A549 (cell line): Measurements from ENCODE around the gene CCDC92B. TPM values are rescaled to one million over a fixed set of nuclear protein-coding genes. Genes with fewer than 3 reads are reported as not detected.

Experiments
- ATAC-seq, 2 experiments: fragments of 200-7000 bp in 1 of 2; fragments of >200 bp in 1 of 2; cut with Nextera tagmentation in 1 of 2; cut with Tn5 transposase in 1 of 2; 3 replicates each; pipeline versions ENCODE4 v1.8.0 to v1.9.1; 2018 to 2020; ENCODE audit warnings: mild to moderate bottlenecking in 1 of 2, moderate library complexity in 1 of 2
- CTCF ChIA-PET: fragments of 300-600 bp; sonication (Branson Sonifier 250); formaldehyde crosslinking; extraction: SDS; loops from one replicate; lab custom pipeline; 2021; ENCODE audit warnings: antibody characterized with exemption, inconsistent platforms; lab: Yijun Ruan, JAX
- POLR2A ChIA-PET: fragments of 350-600 bp; formaldehyde crosslinking; extraction: SDS; loops from one replicate; lab custom pipeline; 2021; ENCODE audit warnings: antibody characterized with exemption, inconsistent platforms; lab: Yijun Ruan, JAX
- DNase-seq, 2 experiments: peaks; one replicate each; pipeline versions ENCODE4 v3.0.0 to v3.0.0-alpha.2; 2011 to 2016; ENCODE audit warnings: low read depth in 1 of 2, low spot score in 1 of 2
- FAIRE-seq: peaks from 2 replicates; lab custom pipeline; 2011; peaks lifted over from hg19 to GRCh38; lab: Jason Lieb, UNC
- H3K27ac ChIP-seq, 2 experiments: fragments of >200 bp; sonication (Bioruptor Twin); formaldehyde crosslinking; 3 replicates each; pipeline ENCODE4 v1.5.1; 2016 to 2017
- H3K4me1 ChIP-seq: fragments of >200 bp; sonication (Bioruptor Twin); formaldehyde crosslinking; 3 replicates; pipeline ENCODE4 v1.6.1; 2016
- H3K4me2 ChIP-seq: fragments of >200 bp; sonication (Bioruptor Twin); formaldehyde crosslinking; 3 replicates; pipeline ENCODE4 v1.6.1; 2016
- H3K4me3 ChIP-seq: fragments of >200 bp; sonication (Bioruptor Twin); formaldehyde crosslinking; 3 replicates; pipeline ENCODE4 v1.5.1; 2016
- H3K9me3 ChIP-seq: fragments of >200 bp; sonication (Bioruptor Twin); formaldehyde crosslinking; 3 replicates; pipeline ENCODE4 v1.6.1; 2016
- ATOH8 ChIP-seq: fragments of 250-450 bp; sonication (Bioruptor Pico); IDR thresholded peaks from 2 replicates; pipeline ENCODE4 v1.5.0; 2020; ENCODE audit warnings: low read depth, mild to moderate bottlenecking, moderate library complexity
- BHLHE40 ChIP-seq: IDR thresholded peaks from 2 replicates; pipeline ENCODE4 v1.6.1; 2012; ENCODE audit warnings: low read depth, low read length, inconsistent platforms
- CEBPB ChIP-seq, 2 experiments: fragments of >200 bp in 1 of 2; sonication (Bioruptor Twin) in 1 of 2; formaldehyde crosslinking in 1 of 2; IDR thresholded peaks; 2 replicates each; pipeline ENCODE4 v1.6.1; 2012 to 2016
- EHMT2 ChIP-seq: fragments of 200-600 bp; sonication (generic); IDR thresholded peaks from 2 replicates; pipeline ENCODE4 v1.6.1; 2016; ENCODE audit warnings: antibody characterized with exemption, low read depth, mild to moderate bottlenecking, moderate library complexity
- ELK1 ChIP-seq: fragments of 150-350 bp; IDR thresholded peaks from 2 replicates; pipeline ENCODE4 v1.6.1; 2014; ENCODE audit warnings: low read depth, mild to moderate bottlenecking, low read length
- FOSL2 ChIP-seq, 2 experiments: fragments of 450-650 bp in 1 of 2; fragments of >200 bp in 1 of 2; sonication (Bioruptor Twin) in 1 of 2; formaldehyde crosslinking; IDR thresholded peaks; 2 replicates each; pipeline versions ENCODE4 v1.5.0 to v1.6.1; 2016 to 2020; ENCODE audit warnings: mild to moderate bottlenecking in 1 of 2, moderate library complexity in 1 of 2
- FOXS1 ChIP-seq: fragments of 250-450 bp; sonication (Bioruptor Pico); IDR thresholded peaks from 2 replicates; pipeline ENCODE4 v1.5.0; 2020; ENCODE audit warnings: mild to moderate bottlenecking, moderate library complexity
- GATA3 ChIP-seq: IDR thresholded peaks from 2 replicates; pipeline ENCODE4 v1.6.1; 2012; ENCODE audit warnings: borderline replicate concordance
- HDAC2 ChIP-seq: fragments of 200-600 bp; sonication (generic); IDR thresholded peaks from 2 replicates; pipeline ENCODE4 v1.6.1; 2016
- HOXB5 ChIP-seq: fragments of 250-450 bp; sonication (Bioruptor Pico); IDR thresholded peaks from 2 replicates; pipeline ENCODE4 v1.5.0; 2020; ENCODE audit warnings: mild to moderate bottlenecking, moderate library complexity
- JUNB ChIP-seq: fragments of >200 bp; sonication (Bioruptor Twin); formaldehyde crosslinking; IDR thresholded peaks from 2 replicates; pipeline ENCODE4 v1.6.1; 2016
- KDM5A ChIP-seq: fragments of 200-600 bp; sonication (generic); IDR thresholded peaks from 2 replicates; pipeline ENCODE4 v1.6.1; 2016; ENCODE audit warnings: antibody characterized with exemption, mild to moderate bottlenecking
- MAFK ChIP-seq: fragments of 450-650 bp; IDR thresholded peaks from 2 replicates; pipeline ENCODE4 v1.6.1; 2014; ENCODE audit not compliant: partially characterized antibody
- NPAS2 ChIP-seq: fragments of 250-450 bp; sonication (Bioruptor Pico); IDR thresholded peaks from 2 replicates; pipeline ENCODE4 v1.8.0; 2022; ENCODE audit warnings: mild to moderate bottlenecking, moderate library complexity, borderline replicate concordance
- NR3C1 ChIP-seq: fragments of >200 bp; sonication (Bioruptor Twin); formaldehyde crosslinking; IDR thresholded peaks from 3 replicates; pipeline ENCODE4 v1.6.1; 2017
- PBX3 ChIP-seq: IDR thresholded peaks from 2 replicates; pipeline ENCODE4 v1.6.1; 2012
- POLR2AphosphoS2 ChIP-seq: conservative IDR thresholded peaks from 2 replicates; pipeline ENCODE4 v1.6.1; 2012; ENCODE audit warnings: low read length, improper control_type of control experiment, inconsistent platforms
- RAD21 ChIP-seq, 2 experiments: fragments of >200 bp in 1 of 2; sonication (Bioruptor Twin) in 1 of 2; formaldehyde crosslinking in 1 of 2; IDR thresholded peaks in 1 of 2; conservative IDR thresholded peaks in 1 of 2; 2 replicates in 1 of 2; 3 replicates in 1 of 2; pipeline ENCODE4 v1.6.1; 2012 to 2018; ENCODE audit warnings: inconsistent platforms in 1 of 2
- RARB ChIP-seq: fragments of 250-450 bp; sonication (Bioruptor Pico); IDR thresholded peaks from 2 replicates; pipeline ENCODE4 v1.8.0; 2021; ENCODE audit warnings: mild to moderate bottlenecking, moderate library complexity
- RNF2 ChIP-seq: fragments of 200-600 bp; sonication (generic); IDR thresholded peaks from 2 replicates; pipeline ENCODE4 v1.6.1; 2016; ENCODE audit warnings: low read depth, mild to moderate bottlenecking, antibody characterized with exemption, moderate library complexity, borderline replicate concordance
- TP53 ChIP-seq: fragments of 250-450 bp; sonication (Bioruptor Pico); IDR thresholded peaks from 2 replicates; pipeline ENCODE4 v1.5.0; 2021; ENCODE audit warnings: mild to moderate bottlenecking, moderate library complexity
- USF2 ChIP-seq: fragments of 450-650 bp; IDR thresholded peaks from 2 replicates; pipeline ENCODE4 v1.6.1; 2014; ENCODE audit warnings: antibody characterized with exemption
- ZC3H11A ChIP-seq: fragments of 450-650 bp; IDR thresholded peaks from 2 replicates; pipeline ENCODE4 v1.6.1; 2014; ENCODE audit warnings: antibody characterized with exemption, mild to moderate bottlenecking
- ZFP36 ChIP-seq: fragments of 450-650 bp; IDR thresholded peaks from 2 replicates; pipeline ENCODE4 v1.6.1; 2014; ENCODE audit warnings: borderline replicate concordance; ENCODE audit not compliant: partially characterized antibody
- ZSCAN20 ChIP-seq: fragments of 250-450 bp; sonication (Bioruptor Pico); IDR thresholded peaks from 2 replicates; pipeline ENCODE4 v1.8.0; 2022; ENCODE audit warnings: mild to moderate bottlenecking, moderate library complexity
- WGBS: methylation state at CpG from one replicate; pipeline ENCODE4 v1.1.6; 2017; ENCODE audit errors: missing lambda C conversion rate; 5-methylcytosine and 5-hydroxymethylcytosine counted together
- polyA minus RNA-seq: library from RNA; depleted of rRNA, polyadenylated mRNA; stranded (reverse); fragments of >200 nt; gene quantifications from 2 replicates; pipeline ENCODE4 v1.2.3, GENCODE V29; 2011; rRNA and poly(A)+ RNA removed
- polyA plus RNA-seq, 4 experiments: library from polyadenylated mRNA; depleted of rRNA in 3 of 4; stranded (reverse); fragments of >200 nt; fragmentation: RNase III in 1 of 4; extraction: RNeasy Plus Mini Kit Qiagen cat#74134 plus additional on column Dnase treatment in 1 of 4; gene quantifications; 2 replicates in 3 of 4; 3 replicates in 1 of 4; pipeline ENCODE4 v1.2.3, GENCODE V29; 2011 to 2017

The CCDC92B gene
- polyA plus RNA-seq (2011; rRNA removed) (0.05 and 0.07 TPM in 2 replicates), polyA plus RNA-seq (2017; fragmentation: RNase III; extraction: RNeasy Plus Mini Kit Qiagen cat#74134 plus additional on column Dnase treatment) (0.08 to 0.12 TPM (median 0.10 TPM) in 3 replicates), polyA minus RNA-seq (0.10 and 0.12 TPM in 2 replicates)
- 0.11 and 0.16 TPM in 2 replicates for polyA plus RNA-seq (2012; cell fraction: cytosol; rRNA removed)
- 0.28 and 0.36 TPM in 2 replicates for polyA plus RNA-seq (2012; cell fraction: nucleus; rRNA removed)

GRCh38 chr17:2749058-2749783, at the start of gene CCDC92B:
CCDC92B (minus strand) TSS chr17:2749652; CDS start chr17:2735145, 14,507 bp downstream.
- Histone ChIP-seq H3K4me2 (peak within 1 kb of the TSS; percentile 94), H3K4me3 (peak within 1 kb of the TSS; percentile 51), H3K9me3 (no peaks in the 10 kb centered on the region), H3K27ac (no peak within 1 kb of the TSS), H3K4me1 (peaks cover 4% of the 10 kb centered on the region; the same call in 2 of the 3 replicates)
- FAIRE-seq: no peak
- ChIA-PET CTCF (interaction anchor here (1.0 to 1.4 kb wide), 2 partner anchors 9 to 21 kb away, joined by 3 to 4 read pairs; no protein-coding TSS in a partner anchor), POLR2A (no interaction called here)
- 25% methylated on average over 18 of the region's 76 CpGs for WGBS
- DNase-seq: no peak
- TF ChIP-seq ZC3H11A (no peak), NPAS2 (no peak), NR3C1 (no peak), CEBPB (IDR thresholded peaks at IDR 0.05) (no peak), BHLHE40 (no peak), GATA3 (no peak), ZSCAN20 (CRISPR knock-in tag) (no peak), PBX3 (no peak), RARB (CRISPR knock-in tag) (no peak), RNF2 (no peak), ATOH8 (CRISPR knock-in tag) (no peak), EHMT2 (no peak), ZFP36 (no peak), TP53 (no peak), JUNB (no peak), HDAC2 (no peak), HOXB5 (no peak)
- peak; percentile 30 to 35 for ATAC-seq

- no peak for TF ChIP-seq KDM5A
- no peak for TF ChIP-seq ELK1
- no peak for TF ChIP-seq MAFK
- TF ChIP-seq ZFP36: no peak
- TF ChIP-seq GATA3: no peak
- TF ChIP-seq FOSL2 (IDR thresholded peaks at IDR 0.05): no peak
- TF ChIP-seq FOSL2 (CRISPR knock-in tag; IDR thresholded peaks at IDR 0.05): no peak
- no peak for TF ChIP-seq USF2
- no peak for TF ChIP-seq RAD21 (conservative IDR thresholded peaks at IDR 0.05 in 1 of 2, IDR thresholded peaks at IDR 0.05 in 1 of 2)
- no peak for TF ChIP-seq POLR2AphosphoS2
- TF ChIP-seq BHLHE40: no peak
- no peak for TF ChIP-seq FOXS1 (CRISPR knock-in tag)
- no peak overlapping the region for H3K4me2 ChIP-seq
- H3K27ac ChIP-seq: no peak overlapping the region
- FAIRE-seq: no peak
- ChIA-PET POLR2A (no interaction called here), CTCF (interaction anchor here (8.1 kb wide), 1 partner anchor 11 kb away, joined by 50 read pairs; no protein-coding TSS in a partner anchor)
- H3K9me3 ChIP-seq: no peaks in the 10 kb centered on the region
- 0 out of 3 replicates have a peak, but pooled peaks cover 6% of the 10 kb centered on the region for H3K4me1 ChIP-seq
- H3K4me3 ChIP-seq: no peak overlapping the region
- 71% methylated on average over 11 of the region's 11 CpGs for WGBS
- peak in 1 of 2 experiments; percentile 32; a peak in 1 of 6 replicates for ATAC-seq
- no peak for DNase-seq
Measured at GRCh38 chr17:2798678-2799077, 49.2 kb upstream of the CCDC92B start.
